ENCODE results near the gene POGZ.

DNA sequence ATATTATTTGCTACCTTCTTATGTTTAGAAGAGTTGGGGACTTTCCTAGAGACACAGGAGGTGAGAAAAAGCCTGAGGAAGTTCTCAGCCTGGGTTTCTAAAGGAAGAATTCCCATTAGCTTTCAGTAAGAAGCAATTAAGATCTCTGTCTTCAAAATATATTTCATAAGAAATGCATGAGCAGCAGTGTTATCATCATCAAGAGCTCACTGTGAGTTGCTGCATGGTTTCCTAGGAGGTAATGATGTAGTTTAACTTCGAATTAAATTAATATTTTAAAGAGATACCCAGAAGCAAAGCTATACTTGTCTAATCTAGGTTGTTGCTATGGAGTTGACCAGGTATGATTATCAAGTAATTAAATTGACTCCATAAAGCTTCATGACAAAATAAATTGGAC is 5.7 kb upstream of the POGZ start:
- TF ChIP-seq, protein P1, sequence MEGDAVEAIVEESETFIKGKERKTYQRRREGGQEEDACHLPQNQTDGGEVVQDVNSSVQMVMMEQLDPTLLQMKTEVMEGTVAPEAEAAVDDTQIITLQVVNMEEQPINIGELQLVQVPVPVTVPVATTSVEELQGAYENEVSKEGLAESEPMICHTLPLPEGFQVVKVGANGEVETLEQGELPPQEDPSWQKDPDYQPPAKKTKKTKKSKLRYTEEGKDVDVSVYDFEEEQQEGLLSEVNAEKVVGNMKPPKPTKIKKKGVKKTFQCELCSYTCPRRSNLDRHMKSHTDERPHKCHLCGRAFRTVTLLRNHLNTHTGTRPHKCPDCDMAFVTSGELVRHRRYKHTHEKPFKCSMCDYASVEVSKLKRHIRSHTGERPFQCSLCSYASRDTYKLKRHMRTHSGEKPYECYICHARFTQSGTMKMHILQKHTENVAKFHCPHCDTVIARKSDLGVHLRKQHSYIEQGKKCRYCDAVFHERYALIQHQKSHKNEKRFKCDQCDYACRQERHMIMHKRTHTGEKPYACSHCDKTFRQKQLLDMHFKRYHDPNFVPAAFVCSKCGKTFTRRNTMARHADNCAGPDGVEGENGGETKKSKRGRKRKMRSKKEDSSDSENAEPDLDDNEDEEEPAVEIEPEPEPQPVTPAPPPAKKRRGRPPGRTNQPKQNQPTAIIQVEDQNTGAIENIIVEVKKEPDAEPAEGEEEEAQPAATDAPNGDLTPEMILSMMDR (IDR thresholded peaks at IDR 0.05), result no peak
- TF ChIP-seq POLR2A (IDR thresholded peaks at IDR 0.05), result no peak
